Uterus (tissue), 4 donors: ENCODE data around the gene MOGAT2. TPM values are rescaled to one million over a fixed set of nuclear protein-coding genes. Genes with fewer than 3 reads are reported as not detected.

Experiments used
- DNase-seq, 2 donors: peaks; one replicate each; pipeline ENCODE4 v3.0.0-alpha.2; 2019 to 2020
- H3K27ac ChIP-seq, 2 donors: fragments of 200-600 bp; sonication (generic); 1 replicate in 1 of 2; 2 replicates in 1 of 2; pipeline ENCODE4 v1.5.1; 2016 to 2018
- H3K27me3 ChIP-seq, 2 donors: fragments of 200-600 bp; sonication (generic); one replicate each; pipeline ENCODE4 v1.5.1; 2018 to 2019; ENCODE audit warnings: control low read depth in 1 of 2
- H3K36me3 ChIP-seq, 2 donors: fragments of 200-600 bp; sonication (generic); one replicate each; pipeline ENCODE4 v1.5.1; 2019; ENCODE audit warnings: control low read depth in 1 of 2
- H3K4me1 ChIP-seq, 2 donors: fragments of 200-600 bp; sonication (generic); one replicate each; pipeline ENCODE4 v1.5.1; 2018 to 2019; ENCODE audit warnings: control low read depth in 1 of 2
- H3K4me3 ChIP-seq, 2 donors: fragments of 200-600 bp; sonication (generic); 1 replicate in 1 of 2; 2 replicates in 1 of 2; pipeline ENCODE4 v1.5.1; 2018 to 2019; ENCODE audit warnings: mild to moderate bottlenecking in 1 of 2
- H3K9me3 ChIP-seq, 2 donors: fragments of 200-600 bp; sonication (generic); one replicate each; pipeline ENCODE4 v1.5.1; 2019; ENCODE audit warnings: control low read depth in 1 of 2
- CTCF ChIP-seq, 4 experiments: fragments of 200-600 bp in 2 of 4; fragments of 450-650 bp in 2 of 4; sonication (generic) in 2 of 4; IDR thresholded peaks; one replicate each; pipeline ENCODE4 v1.5.1; 2016 to 2019; ENCODE audit warnings: antibody characterized with exemption in 4 of 4, mild to moderate bottlenecking in 2 of 4, moderate library complexity in 1 of 4
- POLR2A ChIP-seq, 2 donors: fragments of 450-650 bp; IDR thresholded peaks; one replicate each; pipeline ENCODE4 v1.6.1; 2016; ENCODE audit warnings: antibody characterized with exemption in 2 of 2, mild to moderate bottlenecking in 1 of 2, moderate library complexity in 1 of 2
- intact Hi-C: fragments of 100-400 bp; cut with DNase I; formaldehyde crosslinking; loops from one replicate; pipeline ENCODE4 v1.15.1; 2023; ENCODE audit warnings: low total_unique reads
- total RNA-seq, 4 donors: library from RNA; depleted of rRNA in 3 of 4; stranded (reverse); fragments of >200 nt in 3 of 4; gene quantifications; one replicate each; pipeline versions ENCODE4 v1.1.0 to v1.2.4, GENCODE V29; 2014 to 2023
- donor health status: DM: yes; HTN: yes; CAD: no.

MOGAT2 gene
- total RNA-seq, 4 donors from 2014 or later, result 0.29 to 0.62 TPM; not detected in 2

GRCh38 chr11:75691804-75692203 is 25.8 kb upstream of the MOGAT2 start:
- DNase-seq, result peak in 1 of 2 donors; percentile 46
- Histone ChIP-seq H3K27ac (peak overlapping the region in 1 of 2 donors; percentile 57), H3K9me3 (no peaks in the 10 kb centered on the region), H3K36me3 (no peaks in the 10 kb centered on the region), H3K4me1 (no peaks in the 10 kb centered on the region), H3K27me3 (no peaks in the 10 kb centered on the region), H3K4me3 (no peak overlapping the region)
- TF ChIP-seq POLR2A (IDR thresholded peaks at IDR 0.05) (no peak), CTCF (IDR thresholded peaks at IDR 0.05) (no peak)
- intact Hi-C loops, result no loop called here

- H3K9me3 ChIP-seq, result no peaks in the 10 kb centered on the region
- intact Hi-C loops, result no loop called here
- DNase-seq, result no peak
These were observed 19.6 kb upstream of the MOGAT2 start for GRCh38 chr11:75697906-75698581.

GRCh38 chr11:75700940-75701339 is 16.7 kb upstream of the MOGAT2 start:
- Histone ChIP-seq H3K27me3 (no peaks in the 10 kb centered on the region), H3K4me1 (no peaks in the 10 kb centered on the region), H3K27ac (no peak overlapping the region), H3K9me3 (no peaks in the 10 kb centered on the region), H3K4me3 (no peak overlapping the region), H3K36me3 (no peaks in the 10 kb centered on the region)
- intact Hi-C loops, result no loop called here
- no peak for TF ChIP-seq POLR2A (IDR thresholded peaks at IDR 0.05)
- TF ChIP-seq CTCF (IDR thresholded peaks at IDR 0.05), result no peak
- peak in 1 of 2 donors; percentile 34 for DNase-seq

More at GRCh38 chr11:75697906-75698581, 19.6 kb upstream of the MOGAT2 start:
- no peak for TF ChIP-seq CTCF (IDR thresholded peaks at IDR 0.05)
- no peak for TF ChIP-seq POLR2A (IDR thresholded peaks at IDR 0.05)
- Histone ChIP-seq H3K4me3 (no peak overlapping the region), H3K36me3 (no peaks in the 10 kb centered on the region), H3K27ac (no peak overlapping the region), H3K4me1 (no peaks in the 10 kb centered on the region), H3K27me3 (no peaks in the 10 kb centered on the region)

- TF ChIP-seq POLR2A (IDR thresholded peaks at IDR 0.05) (no peak), CTCF (IDR thresholded peaks at IDR 0.05) (no peak)
- Histone ChIP-seq H3K4me1 (no peaks in the 10 kb centered on the region), H3K4me3 (no peak overlapping the region), H3K27ac (no peak overlapping the region), H3K9me3 (no peaks in the 10 kb centered on the region), H3K27me3 (no peaks in the 10 kb centered on the region), H3K36me3 (no peaks in the 10 kb centered on the region)
- intact Hi-C loops, result no loop called here
- DNase-seq, result no peak
These were observed 13.9 kb upstream of the MOGAT2 start for GRCh38 chr11:75703695-75704237.

- no peak overlapping the region for H3K4me3 ChIP-seq
- no peak for DNase-seq
- H3K27me3 ChIP-seq, result no peaks in the 10 kb centered on the region
- no peak overlapping the region for H3K27ac ChIP-seq
- no peak for TF ChIP-seq POLR2A (IDR thresholded peaks at IDR 0.05)
- TF ChIP-seq CTCF (IDR thresholded peaks at IDR 0.05), result no peak
- intact Hi-C loops, result no loop called here
- H3K4me1 ChIP-seq, result no peaks in the 10 kb centered on the region
- no peaks in the 10 kb centered on the region for H3K36me3 ChIP-seq
- peaks cover 0 to 3% of the 10 kb centered on the region in 2 donors for H3K9me3 ChIP-seq
These were observed 12.1 kb upstream of the MOGAT2 start for GRCh38 chr11:75705541-75705940.
